SKM-1 (cell line): ENCODE results near the gene VSTM5.

Experiments
- DNase-seq: peaks from one replicate; lab custom pipeline; 2025; ENCODE audit not compliant: unreplicated experiment; lab: John Stamatoyannopoulos, UW

VSTM5 gene

GRCh38 chr11:93843906-93844305, 6.5 kb downstream of the VSTM5 start:
- no peak for DNase-seq

- DNase-seq, result no peak
These were observed 8.0 kb downstream of the VSTM5 start for GRCh38 chr11:93842461-93842860.

GRCh38 chr11:93842034-93842433, 8.4 kb downstream of the VSTM5 start:
- no peak for DNase-seq

- no peak for DNase-seq
These were observed 9.0 kb downstream of the VSTM5 start for GRCh38 chr11:93841446-93841845.

- DNase-seq, result no peak
These were observed 9.4 kb downstream of the VSTM5 start for GRCh38 chr11:93840981-93841380.

GRCh38 chr11:93840180-93840579, 10.2 kb downstream of the VSTM5 start:
- DNase-seq, result no peak

- no peak for DNase-seq
These were observed 11.5 kb downstream of the VSTM5 start for GRCh38 chr11:93838967-93839366.

GRCh38 chr11:93832780-93833179, 17.6 kb downstream of the VSTM5 start:
- no peak for DNase-seq

- no peak for DNase-seq
These were observed 18.9 kb downstream of the VSTM5 start for GRCh38 chr11:93831343-93832127.

GRCh38 chr11:93829598-93829997, 20.8 kb downstream of the VSTM5 start:
- DNase-seq, result no peak

- DNase-seq, result no peak
These were observed 23.1 kb downstream of the VSTM5 start for GRCh38 chr11:93827363-93827762.

GRCh38 chr11:93823210-93823609, 27.2 kb downstream of the VSTM5 start:
- DNase-seq, result no peak

- DNase-seq, result no peak
These were observed 28.1 kb downstream of the VSTM5 start for GRCh38 chr11:93822359-93822758.

- no peak for DNase-seq
These were observed 28.8 kb downstream of the VSTM5 start for GRCh38 chr11:93821617-93822016.

- no peak for DNase-seq
These were observed 29.6 kb downstream of the VSTM5 start for GRCh38 chr11:93820847-93821246.

- DNase-seq, result no peak
These were observed 30.3 kb downstream of the VSTM5 start for GRCh38 chr11:93819966-93820695.

- DNase-seq, result no peak
These were observed 32.7 kb downstream of the VSTM5 start for GRCh38 chr11:93817426-93818348.

- no peak for DNase-seq
These were observed 35.3 kb downstream of the VSTM5 start for GRCh38 chr11:93814966-93815633.

- no peak for DNase-seq
These were observed 36.4 kb downstream of the VSTM5 start for GRCh38 chr11:93813974-93814373.

- no peak for DNase-seq
These were observed 42.4 kb downstream of the VSTM5 start for GRCh38 chr11:93807980-93808379.

GRCh38 chr11:93804879-93805278, 45.5 kb downstream of the VSTM5 start:
- DNase-seq, result no peak
